ENCODE data around the gene SOS1. TPM values are rescaled to one million over a fixed set of nuclear protein-coding genes. Genes with fewer than 3 reads are reported as not detected.
"Not testable (repeated sequence)": the region's sequence is repeated elsewhere in the genome, so short reads cannot be mapped to it uniquely, and the experiment has no call there.

SOS1 gene
- polyA plus RNA-seq, 1 donor = 29.8 TPM

DNA sequence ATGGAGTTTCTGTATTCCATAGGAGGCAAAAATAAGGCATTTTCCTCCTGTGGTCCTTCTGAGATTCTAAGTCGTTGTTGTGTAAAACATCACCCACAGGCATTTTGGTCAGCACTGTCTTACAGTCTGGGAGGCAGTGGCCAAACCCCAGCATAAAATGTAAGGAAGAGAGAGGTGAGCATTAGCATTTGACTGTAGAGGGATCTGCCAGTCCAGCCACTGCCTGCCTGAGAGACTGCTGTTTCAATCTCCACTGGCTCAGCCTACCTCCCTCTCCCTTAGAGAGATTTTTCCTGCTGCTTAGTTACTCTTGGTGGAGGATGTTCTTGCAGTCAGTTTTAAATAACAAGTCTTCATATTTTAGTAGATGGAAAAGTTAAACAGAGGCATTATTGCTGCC is 154.2 kb downstream of the SOS1 start:
- DNase-seq = no peak

GRCh38 chr2:38966006-38966405 is 154.8 kb downstream of the SOS1 start:
- no peak for DNase-seq

DNA sequence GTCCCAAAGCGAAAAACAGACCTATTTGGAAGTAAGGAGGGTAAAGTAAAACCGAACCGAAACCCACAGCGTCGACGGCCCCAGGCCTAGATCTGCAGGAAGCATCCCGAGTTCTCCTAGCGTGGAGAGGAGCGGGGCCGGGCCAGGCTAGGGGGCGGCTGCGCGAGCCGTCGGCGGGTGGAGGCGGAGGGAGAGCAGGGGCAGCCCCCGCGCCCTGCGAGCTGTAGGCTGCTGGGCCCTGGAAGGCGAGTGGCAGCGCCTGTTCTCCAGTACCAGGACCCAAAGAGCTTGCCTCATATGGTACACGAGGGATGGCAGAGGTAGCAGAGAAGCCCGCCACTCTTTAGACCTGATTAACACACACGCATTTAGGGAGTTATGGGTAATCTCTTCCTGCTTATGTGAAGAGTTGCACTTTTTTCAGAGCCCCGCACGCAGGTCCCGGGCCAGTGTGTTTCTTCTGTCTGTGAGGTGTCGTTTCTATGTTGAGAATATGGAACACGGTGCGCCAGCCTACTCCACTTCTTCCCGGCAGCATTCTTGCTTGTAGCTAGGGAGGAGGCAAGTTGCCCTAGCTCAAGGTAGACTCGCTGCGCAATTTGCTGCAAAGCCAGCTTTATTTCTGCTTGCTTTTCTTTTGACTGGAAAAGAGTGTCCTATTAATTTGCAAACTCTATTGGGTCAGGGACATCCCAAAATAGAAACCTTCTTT is 160.1 kb downstream of the SOS1 start:
- DNase-seq = no peak

- DNase-seq = peak; percentile 91
Measured at GRCh38 chr2:38959938-38960608, 160.8 kb downstream of the SOS1 start.

DNA sequence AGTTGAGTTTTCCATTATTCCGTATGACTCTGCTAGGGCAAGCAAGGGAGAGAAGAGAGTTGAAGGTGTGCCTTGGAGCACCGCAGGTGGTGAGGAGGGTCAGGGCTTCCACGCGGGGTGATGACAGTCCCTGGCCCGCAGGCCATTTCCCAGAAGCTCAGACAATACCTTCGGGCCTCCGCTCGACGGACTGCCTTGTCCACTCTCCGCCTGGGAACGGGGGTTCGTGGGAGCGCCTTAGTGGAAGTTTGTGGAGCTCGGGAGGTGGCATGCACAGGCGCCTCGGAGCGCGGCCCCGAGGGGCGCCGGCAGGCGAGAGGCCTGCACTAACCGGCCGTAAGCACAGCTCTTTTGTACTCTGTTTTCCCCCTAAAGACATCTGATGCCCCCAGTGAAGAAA is 161.4 kb downstream of the SOS1 start:
- DNase-seq = no peak

GRCh38 chr2:38957972-38958371 is 162.9 kb downstream of the SOS1 start:
- no peak for DNase-seq

GRCh38 chr2:38951766-38952165 is 169.1 kb downstream of the SOS1 start:
- no peak for DNase-seq

GRCh38 chr2:38948995-38949394 is 171.9 kb downstream of the SOS1 start:
- no peak for DNase-seq

GRCh38 chr2:38948387-38948882 is 172.4 kb downstream of the SOS1 start:
- no peak for DNase-seq

DNA sequence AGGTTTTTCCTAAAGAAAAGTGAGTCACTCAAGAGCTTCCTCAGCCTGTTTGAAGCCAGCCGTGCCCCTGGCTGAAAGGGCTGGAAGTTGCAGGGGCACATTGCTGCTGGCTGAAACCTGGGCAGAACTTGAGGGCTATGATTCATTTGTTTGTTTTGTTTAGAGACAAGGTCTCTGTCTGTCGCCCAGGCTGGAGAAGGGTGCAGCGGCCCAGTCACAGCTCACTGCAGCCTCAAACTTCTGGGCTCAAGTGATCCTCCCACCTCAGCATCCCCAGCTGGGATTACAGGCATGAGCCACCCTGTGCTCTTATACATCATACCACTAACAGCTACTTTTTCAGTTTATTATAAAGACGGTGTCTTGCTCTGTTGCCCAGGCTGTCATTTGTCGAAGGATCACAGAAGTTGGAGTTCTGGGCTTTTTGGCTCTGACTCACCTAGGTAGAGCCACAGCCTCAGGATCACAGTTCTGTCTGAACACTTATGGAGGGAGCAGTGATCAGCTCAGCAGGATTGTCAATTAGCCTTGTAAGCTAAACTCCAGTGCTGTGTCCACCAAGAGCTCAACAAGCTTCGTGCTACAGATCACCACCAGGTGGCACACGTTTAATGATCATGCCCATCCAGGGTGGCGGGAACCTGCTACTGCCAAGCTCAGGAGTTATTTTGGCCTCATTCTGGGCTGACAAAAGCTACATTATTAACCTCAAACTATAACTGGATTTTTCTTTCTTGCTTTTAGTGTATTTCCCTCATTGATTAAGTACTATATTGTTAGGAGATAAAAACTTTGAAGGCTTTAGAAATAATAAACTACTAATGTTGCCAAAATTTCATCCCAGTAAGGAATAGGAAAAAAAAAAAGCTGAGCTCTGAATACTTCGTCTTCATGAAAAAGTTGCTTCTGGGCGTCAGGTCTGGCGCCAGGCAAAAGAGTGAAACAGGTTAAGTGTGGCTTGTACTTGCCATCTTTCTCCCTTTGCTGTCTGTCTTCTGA is 173.3 kb downstream of the SOS1 start:
- peak; percentile 52 for DNase-seq

- DNase-seq = no peak
Measured at GRCh38 chr2:38945911-38946310, 174.9 kb downstream of the SOS1 start.

GRCh38 chr2:38945372-38945771 is 175.5 kb downstream of the SOS1 start:
- no peak for DNase-seq

DNA sequence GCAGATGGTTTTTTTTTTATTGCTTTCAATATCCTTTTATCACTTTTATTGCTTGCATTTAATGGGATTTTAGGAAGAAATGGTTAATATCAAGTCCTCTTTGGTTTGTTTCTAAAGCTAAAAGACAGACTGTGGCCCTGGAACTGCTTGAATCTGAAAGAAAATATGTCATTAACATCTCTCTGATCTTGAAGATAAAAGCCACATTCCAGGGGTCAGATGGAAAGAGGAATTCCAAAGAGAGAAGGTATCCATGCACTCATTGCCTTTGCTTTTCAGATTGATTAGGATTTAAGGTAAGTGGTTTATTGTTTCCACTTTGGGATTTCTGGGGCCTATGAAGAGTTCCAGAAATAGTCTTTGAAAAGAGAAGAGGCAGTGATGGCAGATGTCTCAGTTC is 177.1 kb downstream of the SOS1 start:
- no peak for DNase-seq

DNA sequence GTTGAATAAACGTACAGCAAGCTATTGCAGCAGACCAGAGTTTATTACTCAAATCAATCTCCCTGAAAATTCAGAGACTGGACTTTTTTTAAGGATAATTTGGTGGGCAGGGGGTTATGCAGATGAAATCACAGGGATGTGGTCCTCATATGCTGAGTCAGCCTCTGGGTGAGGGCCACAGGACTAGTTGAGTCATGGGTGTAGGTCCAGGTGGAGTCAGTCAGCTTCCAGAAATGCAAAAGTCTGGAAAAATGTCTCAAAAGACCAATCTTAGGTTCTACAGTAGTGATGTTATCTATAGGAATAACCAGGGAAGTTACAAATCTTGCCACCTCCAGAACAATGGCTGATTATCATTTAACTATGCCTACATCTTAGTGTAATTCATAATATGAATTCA is 180.1 kb downstream of the SOS1 start:
- no peak for DNase-seq

GRCh38 chr2:38937548-38937947 is 183.3 kb downstream of the SOS1 start:
- no peak for DNase-seq

GRCh38 chr2:38936516-38936915 is 184.3 kb downstream of the SOS1 start:
- DNase-seq = not testable (repeated sequence)

DNA sequence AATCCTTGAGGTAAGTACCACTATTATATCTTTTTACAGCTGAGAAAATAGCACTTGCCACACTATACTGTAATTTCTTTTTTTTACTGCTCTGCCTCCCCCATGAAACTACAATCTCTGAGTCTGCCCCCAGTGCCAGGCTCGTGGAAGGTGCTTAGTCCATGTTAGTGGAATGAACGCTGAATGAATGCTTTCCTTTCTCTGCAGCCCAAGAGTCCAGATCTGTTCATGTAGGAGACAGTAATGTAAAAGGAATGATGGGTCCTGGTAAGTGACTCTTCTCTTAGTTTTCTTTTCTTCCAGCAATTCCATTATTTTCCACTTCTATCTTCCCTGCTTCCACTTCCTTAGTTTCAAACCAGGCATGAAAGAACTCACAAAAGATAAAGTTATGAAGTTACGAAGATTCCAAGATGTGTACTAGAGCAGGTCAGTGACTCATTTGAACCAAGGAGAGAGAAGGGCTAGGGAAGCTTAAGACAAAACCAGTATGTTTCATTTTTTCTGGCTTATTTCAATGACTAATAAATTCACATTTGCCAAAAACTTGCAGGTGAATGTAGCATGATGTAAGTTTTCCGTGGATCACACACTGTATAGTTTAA is 185.2 kb downstream of the SOS1 start:
- no peak for DNase-seq

GRCh38 chr2:38934742-38935141 is 186.1 kb downstream of the SOS1 start:
- no peak for DNase-seq

- no peak for DNase-seq
Measured at GRCh38 chr2:38933653-38934052, 187.2 kb downstream of the SOS1 start.

- DNase-seq = no peak
Measured at GRCh38 chr2:38932586-38932985, 188.3 kb downstream of the SOS1 start.
